GM12874 (cell line): ENCODE results near the gene PTGIR.

Experiments
- CTCF ChIP-seq: IDR thresholded peaks from 2 replicates; pipeline ENCODE4 v1.5.1; 2011; ENCODE audit warnings: low read depth, mild to moderate bottlenecking, control low read depth, low read length, moderate library complexity; ENCODE audit not compliant: insufficient read depth

The PTGIR gene

GRCh38 chr19:46618670-46619231 is 6.1 kb downstream of the PTGIR start:
- TF ChIP-seq CTCF: no peak

GRCh38 chr19:46617601-46618000 is 7.3 kb downstream of the PTGIR start:
- no peak for TF ChIP-seq CTCF

- peak; percentile 58 for TF ChIP-seq CTCF
Observed at GRCh38 chr19:46616631-46617322, 8.1 kb downstream of the PTGIR start.

GRCh38 chr19:46615966-46616365 is 8.9 kb downstream of the PTGIR start:
- no peak for TF ChIP-seq CTCF

GRCh38 chr19:46614114-46614722 is 10.7 kb downstream of the PTGIR start:
- TF ChIP-seq CTCF: peak; percentile 84

GRCh38 chr19:46613525-46613924 is 11.4 kb downstream of the PTGIR start:
- TF ChIP-seq CTCF: no peak

GRCh38 chr19:46611776-46612175 is 13.1 kb downstream of the PTGIR start:
- TF ChIP-seq CTCF: no peak
